Spleen (tissue), 11 donors: ENCODE results near the gene SV2B. TPM values are rescaled to one million over a fixed set of nuclear protein-coding genes. Genes with fewer than 3 reads are reported as not detected.

Source experiments
- DNase-seq: peaks from one replicate; pipeline ENCODE4 v3.0.0-alpha.2; 2020
- H3K27ac ChIP-seq, 8 donors: fragments of 200-600 bp; sonication (generic) in 7 of 8; 1 replicate in 4 of 8; 2 replicates in 4 of 8; pipeline versions ENCODE4 v1.5.0 to v1.8.0; 2016 to 2021; ENCODE audit warnings: inconsistent platforms in 4 of 8, mild to moderate bottlenecking in 4 of 8, moderate library complexity in 1 of 8
- H3K27me3 ChIP-seq, 7 donors: fragments of 200-600 bp; sonication (generic) in 6 of 7; replicated peaks in 1 of 7; 1 replicate in 4 of 7; 2 replicates in 3 of 7; pipeline versions ENCODE4 v1.5.0 to v1.8.0; 2016 to 2021; ENCODE audit warnings: inconsistent platforms in 3 of 7, mild to moderate bottlenecking in 1 of 7
- H3K36me3 ChIP-seq, 6 donors: fragments of 200-600 bp; sonication (generic) in 5 of 6; 1 replicate in 4 of 6; 2 replicates in 2 of 6; pipeline versions ENCODE4 v1.5.0 to v1.8.0; 2016 to 2021; ENCODE audit warnings: inconsistent platforms in 2 of 6
- H3K4me1 ChIP-seq, 6 donors: fragments of 200-600 bp; sonication (generic) in 5 of 6; 1 replicate in 3 of 6; 2 replicates in 3 of 6; pipeline versions ENCODE4 v1.5.0 to v1.8.0; 2016 to 2021; ENCODE audit warnings: inconsistent platforms in 3 of 6
- H3K4me3 ChIP-seq, 8 donors: fragments of 200-600 bp; sonication (generic) in 7 of 8; 1 replicate in 4 of 8; 2 replicates in 4 of 8; pipeline versions ENCODE4 v1.5.0 to v1.8.0; 2016 to 2021; ENCODE audit warnings: inconsistent platforms in 4 of 8, mild to moderate bottlenecking in 4 of 8, moderate library complexity in 2 of 8
- H3K9me3 ChIP-seq, 8 donors: fragments of 200-600 bp; sonication (generic) in 7 of 8; 1 replicate in 4 of 8; 2 replicates in 4 of 8; pipeline versions ENCODE4 v1.5.0 to v1.8.0; 2016 to 2021; ENCODE audit warnings: inconsistent platforms in 4 of 8
- CTCF ChIP-seq, 11 experiments: fragments of 200-600 bp in 7 of 11; fragments of 450-650 bp in 4 of 11; sonication (generic) in 4 of 11; IDR thresholded peaks in 8 of 11; conservative IDR thresholded peaks in 3 of 11; 1 replicate in 7 of 11; 2 replicates in 4 of 11; pipeline versions ENCODE4 v1.4.0 to v1.8.0; 2016 to 2021; ENCODE audit warnings: antibody characterized with exemption in 11 of 11, inconsistent platforms in 4 of 11, mild to moderate bottlenecking in 1 of 11
- POLR2A ChIP-seq, 3 donors: fragments of 450-650 bp; IDR thresholded peaks; one replicate each; pipeline ENCODE4 v1.5.1; 2017; ENCODE audit warnings: antibody characterized with exemption in 3 of 3, mild to moderate bottlenecking in 1 of 3
- POLR2AphosphoS5 ChIP-seq, 3 donors: sonication (generic); formaldehyde crosslinking; IDR thresholded peaks; one replicate each; pipeline ENCODE4 v1.5.1; 2017; ENCODE audit warnings: antibody characterized with exemption in 3 of 3
- WGBS, 5 donors: extraction: QIAGEN DNeasy Blood & Tissue Kit in 3 of 5; methylation state at CpG; one replicate each; pipeline versions ENCODE4 v1.1.5 to v1.1.7; 2013 to 2018; 5-methylcytosine and 5-hydroxymethylcytosine counted together
- intact Hi-C: fragments of 100-400 bp; cut with DNase I; formaldehyde crosslinking; loops from one replicate; pipeline ENCODE4 v1.15.0; 2023; ENCODE audit warnings: low total_unique reads
- polyA plus RNA-seq, 3 donors: library from polyadenylated mRNA; stranded (reverse); fragments of 200-250 nt; gene quantifications; one replicate each; pipeline ENCODE4 v1.2.1, GENCODE V29; 2013
- total RNA-seq, 7 donors: library from RNA; depleted of rRNA in 3 of 7; stranded (reverse); fragments of >200 nt in 3 of 7; fragmentation: NEBNext Ultra II Directional in 4 of 7; extraction: Animal tissue kit (Norgen Biotek cat#: 25700) in 4 of 7; gene quantifications; one replicate each; pipeline versions ENCODE4 v1.1.0 to v1.2.1, GENCODE V29; 2016 to 2021
- donor health status: healthy with polysubstance abuse.
- donor health status: DM: no; HTN: no; CAD: no; lungs with moderate emphysema.
- donor health status: DM: no; HTN: no; CAD: no.
- donor health status: Bipolar disorder and iron deficiency.
- donor health status: healthy.
- donor health status: DM: no; HTN: no; CAD: no.
- donor health status: DM: yes; HTN: yes; CAD: no.

SV2B gene
- total and polyA plus RNA-seq, 10 donors: 0.07 to 1.2 (median 0.48) TPM

GRCh38 chr15:91227117-91227516, 127.1 kb downstream of the SV2B start:
- DNase-seq: no peak
- Histone ChIP-seq H3K36me3 (no peaks in the 10 kb centered on the region), H3K27ac (no peak overlapping the region), H3K4me1 (no peaks in the 10 kb centered on the region), H3K4me3 (no peak overlapping the region), H3K27me3 (peaks cover 0 to 58% (median under 1%) of the 10 kb centered on the region in 7 donors), H3K9me3 (no peaks in the 10 kb centered on the region)
- WGBS, 5 donors: 47 to 66% (median 51%) methylated on average over 3 of the region's 3 CpGs
- intact Hi-C loops: loop anchor here (5.0 kb wide), 1 partner anchor 170 kb away; no protein-coding TSS in a partner anchor
- no peak for TF ChIP-seq POLR2A (IDR thresholded peaks at IDR 0.05)
- TF ChIP-seq CTCF (IDR thresholded peaks at IDR 0.05 in 8 of 11, conservative IDR thresholded peaks at IDR 0.05 in 3 of 11): no peak
- no peak for TF ChIP-seq POLR2AphosphoS5 (IDR thresholded peaks at IDR 0.05)

GRCh38 chr15:91227766-91228165, 127.7 kb downstream of the SV2B start:
- no peaks in the 10 kb centered on the region for H3K36me3 ChIP-seq
- no peak for DNase-seq
- H3K4me3 ChIP-seq: no peak overlapping the region
- intact Hi-C loops: loop anchor here (5.0 kb wide), 1 partner anchor 170 kb away; no protein-coding TSS in a partner anchor
- WGBS, 5 donors: 66 to 74% (median 68%) methylated on average over 5 of the region's 5 CpGs
- H3K27ac ChIP-seq: no peak overlapping the region
- peaks cover 0 to 1% (median 0%) of the 10 kb centered on the region in 8 donors for H3K9me3 ChIP-seq
- no peaks in the 10 kb centered on the region for H3K4me1 ChIP-seq
- TF ChIP-seq POLR2AphosphoS5 (IDR thresholded peaks at IDR 0.05): no peak
- TF ChIP-seq POLR2A (IDR thresholded peaks at IDR 0.05): no peak
- no peak for TF ChIP-seq CTCF (IDR thresholded peaks at IDR 0.05 in 8 of 11, conservative IDR thresholded peaks at IDR 0.05 in 3 of 11)
- peaks cover 0 to 52% (median 0%) of the 10 kb centered on the region in 7 donors for H3K27me3 ChIP-seq

DNA sequence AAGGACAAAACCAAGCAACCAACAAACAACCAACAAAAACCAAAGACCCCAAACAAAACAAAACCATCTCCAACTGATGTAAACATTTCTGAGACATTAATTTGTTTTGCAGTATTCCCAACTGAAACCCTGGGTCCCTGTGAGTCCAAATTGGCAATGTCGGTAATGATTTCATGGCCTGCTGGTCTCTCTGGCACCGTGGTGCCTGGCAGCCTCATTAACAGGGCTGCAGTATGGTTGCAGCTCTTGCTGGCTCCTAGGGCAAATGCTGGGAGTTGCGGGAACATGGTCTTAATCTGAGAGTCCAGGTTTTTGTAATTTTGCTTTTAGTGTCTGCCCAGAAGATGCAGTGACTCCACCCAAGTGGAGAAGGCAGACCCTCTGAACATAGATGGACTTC, 128.3 kb downstream of the SV2B start:
- peaks cover 0 to 49% (median 0%) of the 10 kb centered on the region in 7 donors for H3K27me3 ChIP-seq
- intact Hi-C loops: loop anchor here (5.0 kb wide), 1 partner anchor 171 kb away; no protein-coding TSS in a partner anchor
- no peak for TF ChIP-seq CTCF (IDR thresholded peaks at IDR 0.05 in 8 of 11, conservative IDR thresholded peaks at IDR 0.05 in 3 of 11)
- no peak for TF ChIP-seq POLR2AphosphoS5 (IDR thresholded peaks at IDR 0.05)
- no peak for TF ChIP-seq POLR2A (IDR thresholded peaks at IDR 0.05)
- 80 to 89% (median 85%) methylated on average over 3 of the region's 3 CpGs for WGBS, 5 donors
- no peaks in the 10 kb centered on the region for H3K4me1 ChIP-seq
- no peak overlapping the region for H3K4me3 ChIP-seq
- DNase-seq: no peak
- no peaks in the 10 kb centered on the region for H3K36me3 ChIP-seq
- H3K9me3 ChIP-seq: peaks cover 0 to 4% (median 0%) of the 10 kb centered on the region in 8 donors
- H3K27ac ChIP-seq: no peak overlapping the region

DNA sequence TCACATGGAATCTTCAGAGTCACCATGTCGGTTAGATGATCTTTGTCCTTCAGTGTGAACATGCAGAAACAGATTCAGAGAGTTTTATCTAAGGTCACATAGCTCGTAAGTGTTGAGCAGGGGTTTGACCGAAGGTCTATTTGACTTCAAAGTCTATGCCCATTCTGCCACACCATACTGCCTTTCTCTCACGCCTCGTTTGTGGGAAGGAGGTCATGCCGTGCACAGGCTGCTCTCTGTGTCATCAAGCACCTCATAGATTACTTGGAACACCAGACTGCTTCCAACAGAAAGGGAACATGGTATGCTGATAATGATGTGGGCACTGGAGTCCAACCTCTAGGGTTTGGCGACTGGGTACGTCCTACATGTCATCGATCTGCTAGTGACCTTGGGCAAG, 128.8 kb downstream of the SV2B start:
- WGBS, 5 donors: 80 to 93% (median 86%) methylated on average over 7 to 9 of the region's 9 CpGs
- Histone ChIP-seq H3K4me3 (no peak overlapping the region), H3K4me1 (no peaks in the 10 kb centered on the region), H3K36me3 (no peaks in the 10 kb centered on the region), H3K27ac (no peak overlapping the region), H3K9me3 (peaks cover 0 to 7% (median 0%) of the 10 kb centered on the region in 8 donors), H3K27me3 (peaks cover 0 to 47% (median 0%) of the 10 kb centered on the region in 7 donors)
- TF ChIP-seq POLR2AphosphoS5 (IDR thresholded peaks at IDR 0.05) (no peak), POLR2A (IDR thresholded peaks at IDR 0.05) (no peak), CTCF (IDR thresholded peaks at IDR 0.05 in 8 of 11, conservative IDR thresholded peaks at IDR 0.05 in 3 of 11) (no peak)
- no peak for DNase-seq
- intact Hi-C loops: loop anchor here (5.0 kb wide), 1 partner anchor 172 kb away; no protein-coding TSS in a partner anchor
